Loucy (cell line): ENCODE results near the gene NOL8.

ENCODE experiments used
- H2AFZ ChIP-seq: fragments of 200-600 bp; sonication (generic); 2 replicates; pipeline ENCODE4 v1.6.0; 2016; ENCODE audit warnings: antibody characterized with exemption, mild to moderate bottlenecking, low read length, moderate library complexity
- H3F3A ChIP-seq: fragments of 200-600 bp; 2 replicates; pipeline ENCODE4 v1.6.0; 2016; ENCODE audit warnings: antibody characterized with exemption, low read depth, mild to moderate bottlenecking
- H3K27me3 ChIP-seq: fragments of 200-600 bp; sonication (generic); 2 replicates; pipeline ENCODE4 v1.6.1; 2014; ENCODE audit warnings: low read length, mild to moderate bottlenecking; ENCODE audit not compliant: insufficient read depth, poor library complexity, severe bottlenecking
- H3K36me3 ChIP-seq: fragments of 200-600 bp; sonication (generic); 2 replicates; pipeline ENCODE4 v1.6.1; 2016; ENCODE audit warnings: low read length; ENCODE audit not compliant: insufficient read depth
- H3K4me1 ChIP-seq: fragments of 200-600 bp; sonication (generic); 2 replicates; pipeline ENCODE4 v1.5.1; 2014; ENCODE audit warnings: low read length, mild to moderate bottlenecking; ENCODE audit not compliant: insufficient read depth, poor library complexity, severe bottlenecking
- H3K4me2 ChIP-seq: fragments of 200-600 bp; sonication (generic); 2 replicates; pipeline ENCODE4 v1.6.0; 2014; ENCODE audit warnings: antibody characterized with exemption, low read length, low read depth, mild to moderate bottlenecking; ENCODE audit not compliant: poor library complexity, severe bottlenecking
- H3K4me3 ChIP-seq: fragments of 200-600 bp; sonication (generic); 2 replicates; pipeline ENCODE4 v1.5.1; 2014; ENCODE audit warnings: low read length, mild to moderate bottlenecking, mixed read lengths; ENCODE audit not compliant: poor library complexity, severe bottlenecking
- H3K79me2 ChIP-seq: fragments of 200-600 bp; sonication (generic); 2 replicates; pipeline ENCODE4 v1.6.1; 2014; ENCODE audit warnings: low read length; ENCODE audit not compliant: insufficient read depth
- H3K9ac ChIP-seq: fragments of 200-600 bp; sonication (generic); 2 replicates; pipeline ENCODE4 v1.6.0; 2014; ENCODE audit warnings: mild to moderate bottlenecking, low read depth, low read length, moderate library complexity; ENCODE audit not compliant: poor library complexity, severe bottlenecking
- H3K9me2 ChIP-seq: fragments of 200-600 bp; sonication (generic); replicated peaks from 2 replicates; pipeline ENCODE4 v1.6.1; 2016; ENCODE audit warnings: low read depth, low read length, mixed read lengths
- H3K9me3 ChIP-seq: fragments of 200-600 bp; sonication (generic); 2 replicates; pipeline ENCODE4 v1.6.1; 2014; ENCODE audit warnings: mild to moderate bottlenecking, antibody characterized with exemption, low read length, low read depth; ENCODE audit not compliant: insufficient read depth
- H4K20me1 ChIP-seq: fragments of 200-600 bp; sonication (generic); 2 replicates; pipeline ENCODE4 v1.6.0; 2014; ENCODE audit warnings: antibody characterized with exemption, low read length, mild to moderate bottlenecking; ENCODE audit not compliant: insufficient read depth, poor library complexity, severe bottlenecking
- CTCF ChIP-seq: fragments of 200-600 bp; sonication (generic); conservative IDR thresholded peaks from 2 replicates; pipeline ENCODE4 v1.5.1; 2014; ENCODE audit warnings: mild to moderate bottlenecking, antibody characterized with exemption, low read length
- EZH2phosphoT487 ChIP-seq: fragments of 200-600 bp; IDR thresholded peaks from 2 replicates; pipeline ENCODE4 v1.6.1; 2018; ENCODE audit warnings: antibody characterized with exemption, mild to moderate bottlenecking, moderate library complexity, borderline replicate concordance

The NOL8 gene

GRCh38 chr9:92332577-92333281, 7.6 kb upstream of the NOL8 start:
- Histone ChIP-seq H4K20me1 (no peaks in the 10 kb centered on the region), H3K9me2 (no peaks in the 10 kb centered on the region), H3K4me1 (peaks cover 11% of the 10 kb centered on the region), H3K27me3 (no peaks in the 10 kb centered on the region), H2AFZ (no peak overlapping the region), H3K4me3 (no peak overlapping the region), H3K9me3 (no peaks in the 10 kb centered on the region), H3K9ac (no peak overlapping the region), H3K36me3 (peaks cover 6% of the 10 kb centered on the region; the same call in 1 of the 2 replicates), H3K79me2 (peaks cover 19% of the 10 kb centered on the region), H3K4me2 (no peak overlapping the region), H3F3A (no peaks in the 10 kb centered on the region)
- TF ChIP-seq EZH2phosphoT487, result no peak
- TF ChIP-seq CTCF, result no peak

GRCh38 chr9:92328225-92328624, 3.1 kb upstream of the NOL8 start:
- H3K9ac ChIP-seq, result peak overlapping the region; percentile 88
- H4K20me1 ChIP-seq, result no peaks in the 10 kb centered on the region
- no peaks in the 10 kb centered on the region for H3F3A ChIP-seq
- peaks cover 39% of the 10 kb centered on the region for H3K4me1 ChIP-seq
- H3K9me3 ChIP-seq, result no peaks in the 10 kb centered on the region
- H3K9me2 ChIP-seq, result no peaks in the 10 kb centered on the region
- TF ChIP-seq CTCF (peak; percentile 63), EZH2phosphoT487 (no peak)
- no peaks in the 10 kb centered on the region for H3K36me3 ChIP-seq
- H3K4me2 ChIP-seq, result peak overlapping the region; percentile 89
- no peak overlapping the region for H2AFZ ChIP-seq
- H3K4me3 ChIP-seq, result peak overlapping the region; percentile 90
- peaks cover 58% of the 10 kb centered on the region for H3K79me2 ChIP-seq
- no peaks in the 10 kb centered on the region for H3K27me3 ChIP-seq

- H3K36me3 ChIP-seq, result no peaks in the 10 kb centered on the region; the same call in 1 of the 2 replicates
- H3K4me1 ChIP-seq, result peaks cover 39% of the 10 kb centered on the region
- H4K20me1 ChIP-seq, result no peaks in the 10 kb centered on the region
- TF ChIP-seq CTCF (no peak), EZH2phosphoT487 (no peak)
- H3K79me2 ChIP-seq, result peaks cover 67% of the 10 kb centered on the region
- peak overlapping the region; percentile 90 for H3K4me3 ChIP-seq
- no peaks in the 10 kb centered on the region for H3F3A ChIP-seq
- H3K4me2 ChIP-seq, result peak overlapping the region; percentile 89
- no peaks in the 10 kb centered on the region for H3K9me2 ChIP-seq
- H3K9me3 ChIP-seq, result no peaks in the 10 kb centered on the region
- peak overlapping the region; percentile 88 for H3K9ac ChIP-seq
- no peak overlapping the region for H2AFZ ChIP-seq
- no peaks in the 10 kb centered on the region for H3K27me3 ChIP-seq
Measured at GRCh38 chr9:92327283-92327850, 2.2 kb upstream of the NOL8 start.
